Measurements from ENCODE around the gene TMUB1.

GRCh38 chr7:151082141-151083070, 887 bp downstream of the TMUB1 start:
- no peak for TF ChIP-seq CTCF (IDR thresholded peaks at IDR 0.05)
- TF ChIP-seq POLR2A (IDR thresholded peaks at IDR 0.05): no peak
- no peak for TF ChIP-seq POLR2AphosphoS5 (IDR thresholded peaks at IDR 0.05)
